H1 (cell line): ENCODE results near the gene AHRR. TPM values are rescaled to one million over a fixed set of nuclear protein-coding genes. Genes with fewer than 3 reads are reported as not detected.

ENCODE experiments used
- EZH2 ChIP-seq: fragments of 200-600 bp; sonication (generic); IDR thresholded peaks from 2 replicates; pipeline ENCODE4 v1.7.1; 2012; ENCODE audit warnings: low read depth, mild to moderate bottlenecking, moderate library complexity, low read length, inconsistent platforms; ENCODE audit not compliant: severe bottlenecking
- KDM4A ChIP-seq: IDR thresholded peaks from one replicate; pipeline ENCODE4 v1.7.1; 2012; ENCODE audit warnings: low read depth, mild to moderate bottlenecking, moderate library complexity, low read length, inconsistent platforms; ENCODE audit not compliant: severe bottlenecking
- TAF1 ChIP-seq: IDR thresholded peaks from 2 replicates; pipeline ENCODE4 v1.6.1; 2011; ENCODE audit warnings: mild to moderate bottlenecking, low read depth, low read length
- polyA plus RNA-seq, 7 experiments: library from polyadenylated mRNA; depleted of rRNA in 3 of 7; stranded (reverse) in 5 of 7; unstranded in 2 of 7; fragments of >200 nt in 5 of 7; fragments of 200-250 nt in 2 of 7; gene quantifications; 1 replicate in 5 of 7; 2 replicates in 1 of 7; 4 replicates in 1 of 7; pipeline versions ENCODE4 v1.2.1 to v1.2.3, GENCODE V29; 2011 to 2013; ENCODE audit warnings: missing spikeins in 2 of 7, mixed read lengths in 2 of 7
- total RNA-seq: library from RNA; stranded (reverse); fragmentation: NEBNext Ultra II Directional; extraction: Animal tissue kit (Norgen Biotek cat#: 25700); gene quantifications from 2 replicates; pipeline ENCODE4 v1.2.1, GENCODE V29; 2021
- TF ChIP-seq, protein P1 (sequence below): fragments of 300-600 bp; sonication (generic); IDR thresholded peaks from 2 replicates; pipeline ENCODE4 v1.7.1; 2012; ENCODE audit warnings: low read length, moderate library complexity, mild to moderate bottlenecking, inconsistent platforms; ENCODE audit not compliant: insufficient replicate concordance
- TF ChIP-seq, protein P2 (sequence below): IDR thresholded peaks from 2 replicates; pipeline ENCODE4 v1.6.1; 2012; ENCODE audit warnings: inconsistent platforms
- TF ChIP-seq, protein P3 (sequence below): IDR thresholded peaks from 2 replicates; pipeline ENCODE4 v1.6.1; 2011; ENCODE audit warnings: low read length, improper control_type of control experiment
- TF ChIP-seq, protein P4 (sequence below): IDR thresholded peaks from 2 replicates; pipeline ENCODE4 v1.6.1; 2012; ENCODE audit warnings: inconsistent platforms

AHRR gene
- total and polyA plus RNA-seq, 2 of the 8 experiments (the other 6 are each of a cell fraction or from before 2014, with no cell fraction given), result 0.41 to 0.80 TPM

DNA sequence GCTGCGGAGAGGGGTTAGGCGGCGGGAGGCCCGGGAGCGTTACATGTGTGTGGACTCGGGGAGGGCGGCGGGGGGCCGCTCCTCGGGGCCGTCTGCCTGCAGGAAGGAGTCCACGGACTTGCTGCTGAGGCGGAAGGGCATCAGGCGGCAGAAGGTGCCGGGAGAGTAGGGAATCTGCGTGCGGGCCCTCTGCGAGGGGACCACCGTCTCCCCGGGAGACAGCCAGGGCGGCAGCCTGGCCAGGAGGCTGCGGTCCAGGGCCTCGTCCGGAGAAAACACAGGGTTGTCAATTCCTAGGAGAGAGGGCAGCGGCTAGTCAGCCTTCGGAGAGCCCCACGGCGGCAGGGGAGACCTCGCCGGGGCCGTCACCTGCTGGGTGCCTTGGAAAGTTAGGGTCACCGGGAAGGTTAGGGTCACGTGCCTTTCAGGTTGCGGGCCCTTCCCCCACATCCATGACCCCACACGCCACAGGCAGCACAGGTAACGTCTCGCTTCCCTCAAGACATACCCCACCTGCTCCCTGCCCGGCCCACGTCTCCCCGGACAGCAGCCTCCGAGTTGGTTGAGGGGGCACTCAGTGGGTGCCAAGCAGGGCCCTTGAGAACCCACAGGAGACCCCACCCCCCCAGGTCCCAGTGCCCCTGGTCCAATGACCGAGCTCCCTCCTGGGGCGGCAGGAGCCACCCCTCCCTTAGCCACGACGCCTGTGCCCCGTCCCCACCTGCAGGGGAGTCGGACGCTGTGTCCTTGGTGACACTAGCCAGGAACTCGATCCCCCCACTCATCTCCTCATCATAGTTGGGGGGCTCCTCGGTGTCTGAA lies 153.5 kb downstream of the AHRR start (continued):
- TF ChIP-seq, protein P1, sequence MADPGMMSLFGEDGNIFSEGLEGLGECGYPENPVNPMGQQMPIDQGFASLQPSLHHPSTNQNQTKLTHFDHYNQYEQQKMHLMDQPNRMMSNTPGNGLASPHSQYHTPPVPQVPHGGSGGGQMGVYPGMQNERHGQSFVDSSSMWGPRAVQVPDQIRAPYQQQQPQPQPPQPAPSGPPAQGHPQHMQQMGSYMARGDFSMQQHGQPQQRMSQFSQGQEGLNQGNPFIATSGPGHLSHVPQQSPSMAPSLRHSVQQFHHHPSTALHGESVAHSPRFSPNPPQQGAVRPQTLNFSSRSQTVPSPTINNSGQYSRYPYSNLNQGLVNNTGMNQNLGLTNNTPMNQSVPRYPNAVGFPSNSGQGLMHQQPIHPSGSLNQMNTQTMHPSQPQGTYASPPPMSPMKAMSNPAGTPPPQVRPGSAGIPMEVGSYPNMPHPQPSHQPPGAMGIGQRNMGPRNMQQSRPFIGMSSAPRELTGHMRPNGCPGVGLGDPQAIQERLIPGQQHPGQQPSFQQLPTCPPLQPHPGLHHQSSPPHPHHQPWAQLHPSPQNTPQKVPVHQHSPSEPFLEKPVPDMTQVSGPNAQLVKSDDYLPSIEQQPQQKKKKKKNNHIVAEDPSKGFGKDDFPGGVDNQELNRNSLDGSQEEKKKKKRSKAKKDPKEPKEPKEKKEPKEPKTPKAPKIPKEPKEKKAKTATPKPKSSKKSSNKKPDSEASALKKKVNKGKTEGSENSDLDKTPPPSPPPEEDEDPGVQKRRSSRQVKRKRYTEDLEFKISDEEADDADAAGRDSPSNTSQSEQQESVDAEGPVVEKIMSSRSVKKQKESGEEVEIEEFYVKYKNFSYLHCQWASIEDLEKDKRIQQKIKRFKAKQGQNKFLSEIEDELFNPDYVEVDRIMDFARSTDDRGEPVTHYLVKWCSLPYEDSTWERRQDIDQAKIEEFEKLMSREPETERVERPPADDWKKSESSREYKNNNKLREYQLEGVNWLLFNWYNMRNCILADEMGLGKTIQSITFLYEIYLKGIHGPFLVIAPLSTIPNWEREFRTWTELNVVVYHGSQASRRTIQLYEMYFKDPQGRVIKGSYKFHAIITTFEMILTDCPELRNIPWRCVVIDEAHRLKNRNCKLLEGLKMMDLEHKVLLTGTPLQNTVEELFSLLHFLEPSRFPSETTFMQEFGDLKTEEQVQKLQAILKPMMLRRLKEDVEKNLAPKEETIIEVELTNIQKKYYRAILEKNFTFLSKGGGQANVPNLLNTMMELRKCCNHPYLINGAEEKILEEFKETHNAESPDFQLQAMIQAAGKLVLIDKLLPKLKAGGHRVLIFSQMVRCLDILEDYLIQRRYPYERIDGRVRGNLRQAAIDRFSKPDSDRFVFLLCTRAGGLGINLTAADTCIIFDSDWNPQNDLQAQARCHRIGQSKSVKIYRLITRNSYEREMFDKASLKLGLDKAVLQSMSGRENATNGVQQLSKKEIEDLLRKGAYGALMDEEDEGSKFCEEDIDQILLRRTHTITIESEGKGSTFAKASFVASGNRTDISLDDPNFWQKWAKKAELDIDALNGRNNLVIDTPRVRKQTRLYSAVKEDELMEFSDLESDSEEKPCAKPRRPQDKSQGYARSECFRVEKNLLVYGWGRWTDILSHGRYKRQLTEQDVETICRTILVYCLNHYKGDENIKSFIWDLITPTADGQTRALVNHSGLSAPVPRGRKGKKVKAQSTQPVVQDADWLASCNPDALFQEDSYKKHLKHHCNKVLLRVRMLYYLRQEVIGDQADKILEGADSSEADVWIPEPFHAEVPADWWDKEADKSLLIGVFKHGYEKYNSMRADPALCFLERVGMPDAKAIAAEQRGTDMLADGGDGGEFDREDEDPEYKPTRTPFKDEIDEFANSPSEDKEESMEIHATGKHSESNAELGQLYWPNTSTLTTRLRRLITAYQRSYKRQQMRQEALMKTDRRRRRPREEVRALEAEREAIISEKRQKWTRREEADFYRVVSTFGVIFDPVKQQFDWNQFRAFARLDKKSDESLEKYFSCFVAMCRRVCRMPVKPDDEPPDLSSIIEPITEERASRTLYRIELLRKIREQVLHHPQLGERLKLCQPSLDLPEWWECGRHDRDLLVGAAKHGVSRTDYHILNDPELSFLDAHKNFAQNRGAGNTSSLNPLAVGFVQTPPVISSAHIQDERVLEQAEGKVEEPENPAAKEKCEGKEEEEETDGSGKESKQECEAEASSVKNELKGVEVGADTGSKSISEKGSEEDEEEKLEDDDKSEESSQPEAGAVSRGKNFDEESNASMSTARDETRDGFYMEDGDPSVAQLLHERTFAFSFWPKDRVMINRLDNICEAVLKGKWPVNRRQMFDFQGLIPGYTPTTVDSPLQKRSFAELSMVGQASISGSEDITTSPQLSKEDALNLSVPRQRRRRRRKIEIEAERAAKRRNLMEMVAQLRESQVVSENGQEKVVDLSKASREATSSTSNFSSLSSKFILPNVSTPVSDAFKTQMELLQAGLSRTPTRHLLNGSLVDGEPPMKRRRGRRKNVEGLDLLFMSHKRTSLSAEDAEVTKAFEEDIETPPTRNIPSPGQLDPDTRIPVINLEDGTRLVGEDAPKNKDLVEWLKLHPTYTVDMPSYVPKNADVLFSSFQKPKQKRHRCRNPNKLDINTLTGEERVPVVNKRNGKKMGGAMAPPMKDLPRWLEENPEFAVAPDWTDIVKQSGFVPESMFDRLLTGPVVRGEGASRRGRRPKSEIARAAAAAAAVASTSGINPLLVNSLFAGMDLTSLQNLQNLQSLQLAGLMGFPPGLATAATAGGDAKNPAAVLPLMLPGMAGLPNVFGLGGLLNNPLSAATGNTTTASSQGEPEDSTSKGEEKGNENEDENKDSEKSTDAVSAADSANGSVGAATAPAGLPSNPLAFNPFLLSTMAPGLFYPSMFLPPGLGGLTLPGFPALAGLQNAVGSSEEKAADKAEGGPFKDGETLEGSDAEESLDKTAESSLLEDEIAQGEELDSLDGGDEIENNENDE, result no peak
- TF ChIP-seq, protein P2, sequence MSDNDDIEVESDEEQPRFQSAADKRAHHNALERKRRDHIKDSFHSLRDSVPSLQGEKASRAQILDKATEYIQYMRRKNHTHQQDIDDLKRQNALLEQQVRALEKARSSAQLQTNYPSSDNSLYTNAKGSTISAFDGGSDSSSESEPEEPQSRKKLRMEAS, result peak; percentile 34; the same call in 1 of the 2 replicates
- TF ChIP-seq TAF1 (no peak), EZH2 (peak; percentile 59), KDM4A (peak; percentile 34)
- TF ChIP-seq, protein P3, sequence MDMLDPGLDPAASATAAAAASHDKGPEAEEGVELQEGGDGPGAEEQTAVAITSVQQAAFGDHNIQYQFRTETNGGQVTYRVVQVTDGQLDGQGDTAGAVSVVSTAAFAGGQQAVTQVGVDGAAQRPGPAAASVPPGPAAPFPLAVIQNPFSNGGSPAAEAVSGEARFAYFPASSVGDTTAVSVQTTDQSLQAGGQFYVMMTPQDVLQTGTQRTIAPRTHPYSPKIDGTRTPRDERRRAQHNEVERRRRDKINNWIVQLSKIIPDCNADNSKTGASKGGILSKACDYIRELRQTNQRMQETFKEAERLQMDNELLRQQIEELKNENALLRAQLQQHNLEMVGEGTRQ, result peak; percentile 66
- TF ChIP-seq, protein P4, sequence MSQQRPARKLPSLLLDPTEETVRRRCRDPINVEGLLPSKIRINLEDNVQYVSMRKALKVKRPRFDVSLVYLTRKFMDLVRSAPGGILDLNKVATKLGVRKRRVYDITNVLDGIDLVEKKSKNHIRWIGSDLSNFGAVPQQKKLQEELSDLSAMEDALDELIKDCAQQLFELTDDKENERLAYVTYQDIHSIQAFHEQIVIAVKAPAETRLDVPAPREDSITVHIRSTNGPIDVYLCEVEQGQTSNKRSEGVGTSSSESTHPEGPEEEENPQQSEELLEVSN, result 0 out of 2 replicates have a peak, but pooled peaks have one; percentile 11
